GM18499 (cell line): ENCODE measurements around the gene ZBTB48.
"Not testable (repeated sequence)": the region's sequence is repeated elsewhere in the genome, so short reads cannot be mapped to it uniquely, and the experiment has no call there.

Experiments
- ATAC-seq: cut with Tn5 transposase; IDR thresholded peaks from one replicate; pipeline ENCODE4 v1.9.1; 2021; ENCODE audit warnings: moderate number of reproducible peaks; ENCODE audit not compliant: insufficient read depth, unreplicated experiment

ZBTB48 gene

DNA sequence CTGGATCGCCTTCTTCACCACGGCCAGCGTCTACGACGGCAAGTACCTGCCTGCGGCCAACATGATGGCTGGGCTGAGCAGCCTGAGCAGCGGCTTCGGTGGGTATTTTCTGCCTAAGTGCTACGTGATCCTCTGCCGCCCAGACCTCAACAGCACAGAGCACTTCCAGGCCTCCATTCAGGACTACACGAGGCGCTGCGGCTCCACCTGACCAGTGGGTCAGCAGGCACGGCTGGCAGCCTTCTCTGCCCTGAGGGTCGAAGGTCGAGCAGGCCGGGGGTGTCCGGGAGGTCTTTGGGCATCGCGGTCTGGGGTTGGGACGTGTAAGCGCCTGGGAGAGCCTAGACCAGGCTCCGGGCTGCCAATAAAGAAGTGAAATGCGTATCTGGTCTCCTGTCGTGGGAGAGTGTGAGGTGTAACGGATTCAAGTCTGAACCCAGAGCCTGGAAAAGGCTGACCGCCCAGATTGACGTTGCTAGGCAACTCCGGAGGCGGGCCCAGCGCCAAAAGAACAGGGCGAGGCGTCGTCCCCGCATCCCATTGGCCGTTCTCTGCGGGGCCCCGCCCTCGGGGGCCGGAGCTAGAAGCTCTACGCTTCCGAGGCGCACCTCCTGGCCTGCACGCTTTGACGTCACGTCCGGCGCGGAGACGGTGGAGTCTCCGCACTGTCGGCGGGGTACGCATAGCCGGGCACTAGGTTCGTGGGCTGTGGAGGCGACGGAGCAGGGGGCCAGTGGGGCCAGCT, at the start of gene ZBTB48:
Gene ZBTB48 (plus strand): TSS at position 621 of the 745 bp plus-strand sequence. CDS start 616 bp downstream, outside the sequence.
- ATAC-seq, result peak; percentile 67

DNA sequence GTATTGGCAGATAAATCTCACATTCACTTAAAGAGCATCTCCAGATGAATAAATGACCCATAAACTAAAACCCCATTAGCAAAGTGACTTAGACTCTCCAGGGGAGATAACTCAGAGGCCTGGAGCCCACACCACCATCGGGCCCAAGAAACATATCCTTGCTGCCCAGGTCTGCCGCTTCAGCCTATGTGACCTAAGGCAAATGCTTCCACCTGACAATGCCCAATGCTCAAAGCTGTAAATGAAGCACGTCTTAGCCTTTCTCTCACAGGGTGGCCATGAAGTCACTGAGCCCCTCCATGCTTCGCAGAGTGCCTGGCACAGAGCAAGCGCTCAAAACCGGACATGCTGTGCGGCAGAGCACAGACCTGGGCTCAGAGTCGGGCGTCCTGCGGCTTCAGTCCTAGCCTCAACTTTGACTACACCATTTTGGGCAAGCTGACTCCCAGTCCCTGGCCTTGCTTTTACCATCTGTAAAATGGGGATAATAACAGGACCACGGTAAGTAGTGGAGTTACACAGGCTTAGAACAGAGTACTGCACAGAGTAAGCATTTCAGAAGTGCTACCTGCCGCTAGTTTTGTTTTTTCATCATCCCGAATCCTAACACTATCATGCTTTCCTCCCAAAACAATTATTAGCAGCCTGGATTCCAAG, 49.2 kb upstream of the ZBTB48 start:
- ATAC-seq, result no peak

DNA sequence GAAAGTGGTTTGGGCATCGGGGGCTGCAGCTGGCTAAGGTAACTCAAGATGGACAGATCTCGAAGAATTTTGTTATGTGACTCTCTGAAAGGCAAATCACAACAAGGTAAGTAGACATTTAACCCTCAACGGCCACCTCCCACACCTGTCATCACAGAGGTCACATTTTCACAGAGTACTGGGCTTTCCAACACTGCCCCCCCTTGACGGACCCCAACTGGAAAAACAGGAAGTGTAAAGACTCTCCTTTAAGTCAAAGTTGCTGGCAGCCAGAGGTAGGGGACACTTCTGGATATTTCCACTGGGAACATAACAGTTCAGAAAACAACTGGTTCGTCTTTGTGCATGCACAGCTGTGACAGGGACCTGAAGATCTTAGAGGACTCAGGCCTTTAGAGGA, 47.8 kb upstream of the ZBTB48 start:
- ATAC-seq, result no peak

DNA sequence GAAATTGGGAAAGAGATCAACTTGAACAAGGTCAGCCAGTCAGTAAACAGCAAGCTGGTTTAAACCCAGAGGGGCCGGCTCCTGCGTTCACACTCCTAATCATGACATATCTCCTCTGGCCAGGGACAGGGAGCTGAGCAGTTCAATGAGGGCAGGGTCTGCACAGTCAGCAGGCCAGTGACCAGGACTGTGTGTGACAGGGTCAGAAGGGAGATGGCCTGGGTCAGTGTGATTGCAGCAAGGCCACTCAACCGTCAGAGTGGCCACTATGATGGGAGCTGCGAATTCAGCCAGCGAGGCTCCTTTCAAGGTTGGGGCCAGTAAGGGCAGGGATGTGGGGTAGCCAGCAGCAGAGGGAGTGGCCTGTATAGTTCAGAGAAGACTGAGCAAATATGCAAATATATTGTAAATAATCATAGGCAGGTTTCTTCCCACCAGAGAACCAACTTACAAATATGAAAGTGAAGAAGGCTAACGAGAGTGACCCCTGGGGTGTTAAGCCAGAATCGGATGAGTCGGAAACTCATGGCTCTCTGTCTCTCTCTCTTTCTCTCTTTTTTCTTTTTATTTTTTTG, 45.5 kb upstream of the ZBTB48 start:
- no peak for ATAC-seq

DNA sequence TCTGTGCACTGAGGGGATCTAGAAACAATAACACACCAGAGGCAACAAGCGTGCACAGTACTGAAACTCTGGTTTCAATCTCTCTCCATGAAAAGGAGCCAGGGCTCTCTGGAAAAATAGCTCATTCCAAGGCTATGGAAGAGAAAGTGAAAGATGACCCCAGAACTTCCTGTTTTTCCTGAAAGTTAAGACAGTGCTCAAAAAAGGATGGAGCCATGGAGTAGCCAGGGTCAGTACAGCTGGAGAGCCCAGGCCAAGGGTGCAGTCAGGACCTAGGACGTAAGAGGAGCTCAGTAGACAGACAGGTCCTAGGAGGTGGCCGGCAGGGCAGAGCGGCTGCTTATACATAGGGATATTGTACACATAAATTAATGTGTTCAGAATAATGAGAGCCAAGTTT, 44.6 kb upstream of the ZBTB48 start:
- no peak for ATAC-seq

DNA sequence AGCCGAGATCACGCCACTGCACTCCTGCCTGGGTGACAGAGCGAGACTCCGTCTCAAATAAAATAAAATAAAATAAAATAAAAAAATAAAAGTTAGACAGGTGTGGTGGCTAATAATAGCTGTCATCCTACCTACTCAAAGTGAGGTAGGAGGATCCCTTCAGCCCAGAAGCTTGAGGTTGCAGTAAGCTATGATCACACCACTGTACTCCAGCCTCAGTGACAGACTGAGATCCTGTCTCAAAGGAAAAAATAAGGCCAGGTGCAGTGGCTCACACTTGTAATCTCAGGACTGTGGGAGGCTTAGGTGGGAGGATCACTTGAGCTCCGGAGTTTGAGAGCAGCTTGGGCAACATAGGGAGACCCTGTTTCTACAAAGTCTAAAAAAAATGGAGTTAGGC, 43.5 kb upstream of the ZBTB48 start:
- ATAC-seq, result no peak

DNA sequence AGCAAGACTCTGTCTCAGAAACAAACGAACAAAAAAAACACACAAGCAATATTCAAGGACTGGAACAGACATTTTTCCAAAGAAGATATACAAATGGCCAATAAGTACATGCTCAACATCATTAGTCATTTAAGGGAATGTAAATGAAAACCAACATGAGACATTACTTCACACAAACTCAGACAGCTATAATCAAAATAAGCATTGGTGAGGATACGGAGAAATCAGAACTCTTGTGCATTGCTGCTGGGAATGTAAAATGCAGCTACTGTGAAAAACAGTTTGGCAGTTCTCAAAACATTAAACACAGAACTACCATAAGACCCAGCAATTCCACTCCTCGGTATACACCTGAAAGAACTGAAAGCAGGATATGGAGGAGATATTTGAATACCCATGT, 40.8 kb upstream of the ZBTB48 start:
- ATAC-seq, result no peak

DNA sequence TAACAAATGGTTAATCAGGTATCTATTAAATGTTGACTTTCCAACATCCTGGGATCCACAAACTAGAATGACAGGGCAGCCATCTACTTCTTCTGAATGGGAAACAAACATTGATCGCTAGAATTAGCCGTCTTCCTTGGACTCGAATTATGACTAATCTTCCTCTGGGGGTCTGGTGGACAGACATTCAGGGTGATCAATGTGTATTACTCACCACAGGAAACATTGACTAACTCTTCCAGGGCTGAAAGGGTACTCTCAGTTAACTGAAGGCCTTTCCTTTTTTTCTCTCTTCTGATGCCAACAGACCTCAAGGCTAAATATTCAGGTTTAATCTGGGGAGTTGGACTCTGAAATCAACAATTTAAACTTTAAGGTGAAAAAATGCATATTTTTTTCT, 35.0 kb upstream of the ZBTB48 start:
- no peak for ATAC-seq

DNA sequence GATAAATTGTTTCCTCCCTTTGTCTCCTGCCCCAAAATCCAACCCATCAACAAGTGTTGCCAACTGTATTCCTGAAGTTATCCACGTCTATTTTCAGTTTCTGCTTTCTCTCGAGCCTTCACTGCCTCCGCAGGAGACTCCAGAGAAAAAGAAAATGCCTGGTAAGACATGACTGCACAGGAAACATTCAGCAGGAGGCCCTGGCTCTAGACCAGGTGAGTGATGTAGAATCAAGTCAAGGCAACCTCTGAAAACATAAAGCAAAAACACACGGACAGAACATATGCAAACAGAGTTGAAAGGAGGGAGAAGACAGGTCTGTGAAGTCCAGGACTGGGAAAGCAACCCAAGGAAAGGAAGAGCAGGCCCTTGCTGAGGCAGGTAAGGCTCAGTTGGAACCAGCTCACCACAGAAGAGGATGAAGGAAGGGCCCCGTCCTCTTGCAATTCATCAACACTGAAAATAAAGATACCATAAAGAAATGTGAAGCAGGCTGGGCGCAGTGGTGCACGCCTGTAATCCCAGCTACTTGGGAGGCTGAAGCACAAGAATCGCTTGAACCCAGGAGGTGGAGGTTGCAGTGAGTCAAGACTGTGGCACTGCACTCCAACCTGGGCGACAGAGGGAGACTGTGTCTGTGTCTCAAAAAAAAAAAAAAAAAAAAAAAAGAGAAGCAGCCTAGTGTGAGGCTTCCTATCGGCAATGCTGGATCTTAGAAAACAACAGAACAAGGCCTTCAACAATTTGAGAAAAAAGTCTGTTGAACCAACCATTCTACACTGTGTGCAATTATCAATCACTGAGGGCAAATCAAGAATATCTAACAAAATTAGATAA, 34.3 kb upstream of the ZBTB48 start:
- no peak for ATAC-seq

DNA sequence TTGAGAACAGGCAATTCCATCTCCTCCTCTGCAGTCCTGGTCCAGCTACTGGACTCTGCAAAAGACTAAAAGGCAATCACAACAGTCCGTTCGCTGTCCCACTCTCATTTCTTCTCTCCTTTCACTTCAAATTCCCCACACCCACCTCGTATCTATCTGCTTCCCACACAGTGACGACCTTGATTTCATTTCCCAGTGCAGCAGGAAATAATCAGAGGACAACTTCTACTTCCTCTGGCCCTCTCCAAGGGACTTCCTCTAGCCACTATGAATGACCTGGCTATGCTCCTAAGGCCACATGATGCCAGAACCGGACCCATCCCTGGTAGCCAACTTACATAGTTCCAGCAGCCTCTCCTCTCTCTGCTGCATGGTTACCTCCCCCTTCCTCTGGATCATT, 33.5 kb upstream of the ZBTB48 start:
- ATAC-seq, result no peak

DNA sequence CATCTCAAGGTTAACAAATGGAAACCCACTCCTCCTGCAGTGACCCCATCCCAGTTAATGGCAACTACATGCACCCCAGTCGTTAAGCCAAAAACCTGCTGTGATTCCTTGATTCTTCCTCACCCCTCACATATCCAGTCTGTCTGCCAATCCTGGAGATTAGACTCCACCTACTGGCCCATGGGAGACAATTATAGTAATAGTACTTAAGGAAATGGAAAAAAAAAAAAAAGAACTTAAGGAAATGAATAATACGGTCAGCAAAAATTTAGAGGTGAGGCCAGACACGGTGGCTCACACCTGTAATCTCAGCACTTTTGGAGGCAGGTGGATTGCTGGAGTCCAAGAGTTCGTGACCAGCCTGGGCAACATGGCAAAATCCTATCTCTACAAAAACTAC, 32.5 kb upstream of the ZBTB48 start:
- ATAC-seq, result no peak

DNA sequence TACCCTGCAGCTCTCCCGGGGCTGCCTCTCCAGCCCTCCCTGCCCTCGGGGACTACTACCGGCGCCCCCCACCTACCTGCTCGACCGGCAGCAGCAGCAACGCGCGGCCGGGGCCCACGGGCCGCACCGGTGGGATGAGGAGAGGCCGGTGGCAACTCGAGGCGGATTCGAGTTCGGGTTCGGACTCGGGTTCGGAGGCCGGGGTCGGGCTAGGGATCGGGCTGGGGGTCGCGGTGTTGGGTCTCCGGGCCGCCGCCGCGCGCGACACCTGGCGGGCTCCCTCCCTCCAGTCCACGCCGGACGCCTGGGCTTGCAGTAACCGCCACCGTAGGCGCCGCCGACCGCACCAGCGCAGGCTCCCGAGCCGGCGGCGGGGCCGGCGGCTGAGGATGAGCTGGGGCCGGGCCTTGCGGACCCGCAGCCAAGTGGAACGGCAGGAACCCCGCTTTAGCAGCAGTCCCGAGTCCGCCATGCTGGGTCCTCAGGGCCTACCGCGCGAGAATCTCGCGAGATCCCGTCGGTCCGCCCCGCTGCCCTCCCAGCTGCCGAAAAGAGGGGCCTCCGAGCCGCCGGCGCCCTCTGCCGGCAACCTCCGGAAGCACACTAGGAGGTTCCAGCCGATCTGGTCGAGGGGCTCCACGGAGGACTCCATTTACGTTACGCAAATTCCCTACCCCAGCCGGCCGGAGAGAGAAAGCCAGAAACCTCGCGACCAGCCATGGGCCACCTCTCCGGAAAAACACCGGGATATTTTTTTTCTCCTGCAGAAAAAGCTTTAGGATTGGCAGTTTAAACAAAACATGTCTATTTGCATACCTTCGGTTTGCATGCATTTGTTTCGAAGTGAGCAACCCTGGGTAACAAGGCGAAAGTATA, 25.5 kb upstream of the ZBTB48 start, which contains the start of gene NOL9:
Gene NOL9 (minus strand): TSS at position 483 of the 876 bp plus-strand sequence. CDS start 11 bp downstream, at position 472.
- peak; percentile 64 for ATAC-seq

DNA sequence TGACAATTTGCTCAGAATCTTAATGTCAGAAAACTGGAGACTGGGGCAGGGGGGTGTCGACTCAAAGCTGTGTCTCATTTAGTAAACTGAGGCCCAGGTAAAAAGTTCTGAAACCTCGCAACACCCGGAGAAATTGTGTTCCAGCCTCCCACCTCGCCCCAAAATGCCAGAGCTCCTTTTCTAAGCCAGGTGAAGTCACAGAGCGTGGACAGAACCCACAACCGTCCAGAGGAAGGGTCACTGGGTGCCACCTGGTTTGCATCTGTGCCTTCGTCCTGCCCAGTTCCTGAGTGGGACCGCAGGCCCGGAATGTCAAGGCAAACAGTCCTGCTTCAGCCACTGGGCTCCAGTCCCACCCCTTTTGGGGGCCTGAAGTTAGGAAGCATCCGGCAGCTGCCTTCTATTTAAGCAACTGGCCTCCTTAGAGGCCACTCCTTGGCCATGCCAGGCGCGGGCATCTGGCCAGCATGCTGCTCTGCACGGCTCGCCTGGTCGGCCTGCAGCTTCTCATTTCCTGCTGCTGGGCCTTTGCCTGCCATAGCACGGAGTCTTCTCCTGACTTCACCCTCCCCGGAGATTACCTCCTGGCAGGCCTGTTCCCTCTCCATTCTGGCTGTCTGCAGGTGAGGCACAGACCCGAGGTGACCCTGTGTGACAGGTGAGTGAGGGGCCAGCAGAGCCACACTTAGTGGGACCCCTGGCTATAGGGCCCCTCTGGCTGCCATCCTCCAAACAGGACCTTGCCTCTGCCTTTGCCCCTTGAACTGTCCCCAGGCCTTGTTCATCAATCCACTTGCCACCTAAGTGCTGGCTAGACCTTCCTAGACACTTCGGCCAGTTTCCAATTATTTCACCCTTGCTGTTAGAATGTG, 24.7 kb upstream of the ZBTB48 start, which contains the start of gene TAS1R1:
Gene TAS1R1 (plus strand): TSS at position 401 of the 872 bp plus-strand sequence. CDS start 67 bp downstream, at position 468.
- ATAC-seq, result no peak

DNA sequence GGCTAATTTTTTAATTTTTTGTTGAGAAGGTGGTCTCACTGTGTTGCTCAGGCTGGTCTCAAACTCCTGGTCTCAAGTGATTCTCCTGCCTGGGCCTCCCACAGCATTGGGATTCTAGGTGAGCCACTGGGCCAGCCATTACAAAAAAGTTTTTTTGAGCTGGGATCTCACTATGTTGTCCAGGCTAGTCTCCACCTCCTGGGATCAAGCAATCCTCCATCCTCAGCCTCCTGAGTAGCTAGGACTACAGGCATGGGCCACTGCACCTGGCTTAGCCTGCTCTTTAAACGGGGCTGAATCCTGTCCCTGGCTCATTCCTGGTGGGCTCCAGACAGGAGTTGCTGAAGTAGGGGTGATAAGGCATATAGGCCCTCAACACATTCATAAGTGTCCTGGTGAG, 22.2 kb upstream of the ZBTB48 start:
- no peak for ATAC-seq

DNA sequence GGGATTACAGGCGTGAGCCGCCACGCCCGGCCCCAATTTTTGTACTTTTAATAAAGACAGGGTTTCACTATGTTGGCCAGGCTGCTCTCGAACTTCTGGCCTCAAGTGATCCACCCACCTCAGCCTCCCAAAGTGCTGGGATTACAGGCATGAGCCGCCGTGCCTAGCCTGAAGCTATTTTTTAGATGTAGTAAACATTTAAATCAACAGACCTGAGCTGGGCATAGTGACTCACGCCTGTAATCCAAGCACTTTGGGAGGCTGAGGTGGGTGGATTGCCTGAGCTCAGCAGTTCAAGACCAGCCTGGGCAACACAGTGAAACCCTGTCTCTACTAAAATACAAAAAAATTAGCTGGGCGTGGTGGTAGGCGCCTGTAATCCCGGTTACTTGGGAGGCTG, 20.6 kb upstream of the ZBTB48 start:
- not testable (repeated sequence) for ATAC-seq

DNA sequence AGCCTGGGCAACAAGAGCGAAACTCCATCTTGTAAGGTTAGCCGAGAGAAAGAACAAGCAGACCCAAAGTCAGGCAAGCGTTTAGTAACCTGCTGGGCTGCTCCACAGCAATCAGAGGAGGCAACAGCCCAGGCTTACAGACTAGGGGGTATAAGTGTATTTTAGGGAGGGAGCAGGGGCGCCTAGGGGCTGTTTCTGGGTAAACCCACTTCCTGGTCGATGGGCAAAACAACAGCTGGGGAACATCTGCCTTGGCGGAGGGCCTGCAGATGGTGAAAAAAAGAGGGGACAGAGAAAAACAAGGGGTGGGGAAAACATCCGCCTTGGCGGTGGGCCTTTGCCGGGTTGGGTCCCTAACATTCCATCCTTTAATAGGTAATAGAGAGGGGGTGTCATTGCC, 19.5 kb upstream of the ZBTB48 start:
- ATAC-seq, result no peak

DNA sequence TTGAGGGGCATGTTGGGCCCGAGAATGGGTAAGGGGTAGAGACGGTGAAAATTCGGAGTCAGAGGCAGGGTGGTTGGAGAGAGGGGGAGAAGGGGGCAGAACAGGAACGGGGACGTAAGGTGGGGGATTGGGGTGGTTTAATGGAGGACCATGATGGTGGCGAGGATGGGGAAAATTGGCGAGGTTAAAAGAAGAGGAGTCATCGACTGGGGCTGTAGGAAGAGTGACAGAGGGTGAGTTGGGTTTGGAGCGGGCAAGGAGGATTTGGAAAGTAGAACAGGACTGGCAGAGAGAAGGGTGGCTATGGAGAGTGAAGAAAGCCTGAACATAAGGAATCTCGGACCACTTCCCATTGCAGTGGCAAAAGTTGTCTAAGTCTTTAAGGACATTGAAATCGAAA, 10.8 kb upstream of the ZBTB48 start:
- ATAC-seq, result no peak

DNA sequence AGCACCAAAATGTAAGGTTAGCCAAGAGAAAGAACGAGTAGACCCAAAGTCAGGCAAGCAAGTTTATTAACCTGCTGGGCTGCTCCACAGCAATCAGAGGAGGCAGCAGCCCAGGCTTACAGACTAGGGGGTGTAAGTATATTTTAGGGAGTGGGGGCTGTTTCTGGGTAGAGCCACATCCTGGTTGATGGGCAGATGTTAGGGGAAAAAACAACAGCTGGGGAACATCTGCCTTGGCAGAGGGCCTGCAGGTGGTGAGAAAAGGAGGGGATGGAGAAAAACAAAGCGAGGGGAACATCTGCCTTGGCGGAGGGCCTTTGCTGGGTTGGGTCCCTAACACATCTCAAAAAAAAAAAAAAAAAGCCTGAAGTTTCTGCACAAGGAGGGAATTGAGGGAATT, 9.7 kb upstream of the ZBTB48 start:
- no peak for ATAC-seq

DNA sequence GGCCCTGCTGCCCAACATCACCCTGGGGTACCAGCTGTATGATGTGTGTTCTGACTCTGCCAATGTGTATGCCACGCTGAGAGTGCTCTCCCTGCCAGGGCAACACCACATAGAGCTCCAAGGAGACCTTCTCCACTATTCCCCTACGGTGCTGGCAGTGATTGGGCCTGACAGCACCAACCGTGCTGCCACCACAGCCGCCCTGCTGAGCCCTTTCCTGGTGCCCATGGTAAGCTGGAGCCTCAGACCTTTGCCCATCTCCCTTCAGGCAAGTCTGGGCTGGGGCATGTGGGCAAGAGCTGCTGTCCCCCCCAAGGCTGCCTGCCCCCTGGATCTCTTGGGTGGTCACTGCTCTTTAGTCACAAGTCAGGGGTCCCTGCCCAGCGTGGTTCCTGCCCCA, 8.8 kb upstream of the ZBTB48 start:
- no peak for ATAC-seq
